Stimulated activated CD4-positive, alpha-beta T cell treated with anti-CD3 and anti-CD28 coated beads, Interleukin-2, amount 100 ng/mL, for 48 hours (primary cell): ENCODE measurements around the gene PCBP1.
"Not testable (repeated sequence)": the region's sequence is repeated elsewhere in the genome, so short reads cannot be mapped to it uniquely, and the experiment has no call there.

Experiments
- DNase-seq, 2 donors: peaks; one replicate each; pipeline ENCODE4 v3.0.0-alpha.2; 2020

PCBP1 gene

GRCh38 chr2:70128005-70128404, 40.7 kb downstream of the PCBP1 start:
- no peak for DNase-seq

DNA sequence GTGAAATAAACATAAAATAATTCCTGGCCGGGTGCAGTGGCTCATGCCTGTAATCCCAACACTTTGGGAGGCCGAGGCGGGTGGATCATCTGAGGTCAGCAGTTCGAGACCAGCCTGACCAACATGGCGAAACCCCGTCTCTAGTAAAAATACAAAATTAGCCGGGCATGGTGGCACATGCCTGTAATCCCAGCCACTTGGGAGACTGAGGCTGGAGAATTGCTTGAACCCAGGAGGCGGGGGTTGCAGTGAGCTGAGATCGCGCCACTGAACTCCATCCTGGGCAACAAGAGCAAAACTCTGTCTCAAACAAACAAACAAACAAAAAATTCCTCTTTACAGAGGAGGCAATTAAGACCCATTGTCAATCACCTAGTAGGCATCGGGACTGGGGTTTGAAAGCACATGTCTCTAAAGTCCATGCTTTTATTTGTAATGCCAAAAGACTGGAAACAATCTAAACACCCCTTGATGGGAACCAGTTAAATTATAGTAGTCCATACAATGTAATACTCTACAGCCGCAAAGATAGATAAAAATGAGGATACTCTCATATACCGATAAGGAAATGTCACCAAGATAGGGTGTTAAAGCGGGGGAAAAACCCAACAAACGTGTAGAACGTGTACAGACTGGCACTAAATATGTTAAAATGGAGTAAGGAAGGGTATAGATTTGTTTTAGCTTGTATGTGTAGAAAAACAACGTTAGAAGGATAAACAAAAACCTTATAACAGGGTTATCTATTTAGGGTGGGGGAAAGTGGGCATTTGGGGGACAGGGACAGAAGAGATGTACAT, 44.3 kb downstream of the PCBP1 start:
- not testable (repeated sequence) for DNase-seq

DNA sequence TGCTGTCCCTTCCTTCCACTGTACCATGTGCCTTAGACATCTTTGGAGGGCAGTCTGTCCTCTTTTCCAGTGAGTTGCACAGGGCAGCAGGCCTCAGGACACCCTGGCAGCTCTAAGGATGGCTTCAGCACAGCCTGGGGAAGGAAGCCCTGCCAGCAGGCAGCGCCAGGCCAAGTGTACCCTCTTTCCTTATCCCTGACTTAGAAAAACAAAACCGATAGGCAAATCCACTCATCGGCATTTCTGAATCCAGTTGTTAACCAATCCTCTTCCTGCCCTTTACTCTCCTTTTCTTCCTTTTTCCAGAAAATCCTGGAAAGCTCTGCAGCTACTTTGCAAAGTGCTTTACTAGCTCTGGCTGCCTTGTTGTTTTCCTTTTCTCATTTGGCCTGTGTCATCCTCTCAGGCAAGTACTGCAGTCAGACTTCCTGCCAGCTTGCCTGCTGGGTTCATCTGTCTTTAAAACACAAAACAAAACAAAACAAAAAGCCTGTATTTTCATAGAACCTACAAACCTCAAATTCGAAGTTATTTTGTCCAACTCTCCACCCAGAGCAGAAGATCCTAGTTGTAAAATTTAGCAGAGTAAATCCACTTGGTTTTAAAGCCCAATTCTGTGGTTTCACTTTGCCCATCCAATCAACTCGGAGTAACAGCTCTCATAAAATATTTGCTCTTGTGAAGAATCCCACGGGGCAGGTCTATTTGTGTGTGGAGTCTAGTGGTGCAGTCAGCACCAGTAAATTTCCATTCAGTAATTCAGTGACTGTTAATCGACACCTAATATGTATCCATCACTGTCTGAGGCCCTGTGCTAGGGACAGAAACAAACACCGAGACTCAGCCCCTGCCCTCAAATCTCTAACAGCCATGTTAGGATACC, 45.2 kb downstream of the PCBP1 start:
- DNase-seq = no peak

DNA sequence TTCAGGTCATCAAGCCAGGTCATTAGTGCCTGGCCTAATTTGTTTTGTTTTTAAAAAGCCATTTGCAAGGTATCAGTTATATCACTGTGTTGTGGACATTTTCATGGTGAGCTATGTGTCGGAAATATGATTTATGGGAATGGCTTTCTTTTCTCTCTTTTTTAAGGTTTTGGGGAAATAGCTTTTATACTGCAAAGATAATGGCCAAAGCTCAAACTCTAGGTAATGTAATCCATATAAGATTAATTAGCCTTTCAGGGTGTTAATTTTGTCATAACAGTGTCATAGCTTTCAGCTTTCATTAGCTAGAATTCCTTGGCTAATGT, 45.8 kb downstream of the PCBP1 start:
- no peak for DNase-seq

- no peak for DNase-seq
These were observed 46.4 kb downstream of the PCBP1 start for GRCh38 chr2:70133491-70134322.

GRCh38 chr2:70134323-70134983, 47.2 kb downstream of the PCBP1 start:
- not testable (repeated sequence) for DNase-seq
